HG02610 (cell line): ENCODE measurements around the gene PIGB.
"Not testable (repeated sequence)": the region's sequence is repeated elsewhere in the genome, so short reads cannot be mapped to it uniquely, and the experiment has no call there.

ENCODE experiments used
- ATAC-seq: cut with Tn5 transposase; IDR thresholded peaks from one replicate; pipeline ENCODE4 v1.9.1; 2021; ENCODE audit warnings: mild to moderate bottlenecking, moderate library complexity; ENCODE audit not compliant: unreplicated experiment

Gene PIGB

DNA sequence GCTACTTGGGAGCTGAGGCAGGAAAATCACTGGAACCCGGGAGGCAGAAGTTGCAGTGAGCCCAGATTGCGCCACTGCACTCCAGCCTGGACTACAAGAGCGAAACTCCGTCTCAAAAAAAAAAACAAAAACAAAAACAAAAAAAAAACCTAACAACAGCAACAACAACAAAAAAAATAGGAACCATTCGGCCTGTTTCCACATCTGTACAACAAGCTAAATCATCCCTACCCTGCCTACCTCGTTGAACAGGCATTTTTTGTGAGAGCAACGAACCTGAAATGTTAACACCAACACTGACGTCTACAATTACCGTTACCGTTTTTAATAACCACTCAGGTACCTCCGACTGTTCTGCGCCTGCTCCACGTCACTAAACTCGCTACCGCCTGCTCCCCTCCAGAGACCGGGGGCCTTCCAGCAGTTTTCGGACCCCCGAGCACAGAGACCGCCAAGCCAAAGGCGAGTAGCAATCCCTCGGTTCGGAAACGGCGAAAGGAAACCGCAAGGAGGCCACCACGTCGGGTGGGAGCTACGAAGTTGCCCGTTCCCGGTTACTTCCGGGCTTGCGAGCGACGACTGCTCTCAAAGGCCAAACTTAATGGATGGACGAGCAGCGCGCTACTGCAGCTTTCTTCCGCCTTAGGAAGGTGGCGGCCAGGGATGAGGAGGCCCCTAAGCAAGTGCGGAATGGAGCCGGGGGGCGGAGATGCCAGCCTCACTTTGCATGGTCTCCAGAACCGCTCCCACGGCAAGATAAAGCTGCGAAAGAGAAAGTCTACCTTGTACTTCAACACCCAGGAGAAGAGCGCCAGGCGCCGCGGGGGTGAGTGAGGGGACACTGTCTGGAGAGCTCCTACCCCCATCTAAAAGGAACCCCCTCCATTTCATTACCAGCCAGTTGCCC is at the start of gene PIGB, which contains the start of gene PIGBOS1:
PIGB (plus strand) TSS at position 635 of the 907 bp plus-strand sequence; CDS start at position 664, 29 bp downstream.
PIGBOS1 (minus strand) TSS at position 536 of the 907 bp plus-strand sequence. CDS start 1,331 bp downstream, outside the sequence.
- ATAC-seq, result peak; percentile 93

DNA sequence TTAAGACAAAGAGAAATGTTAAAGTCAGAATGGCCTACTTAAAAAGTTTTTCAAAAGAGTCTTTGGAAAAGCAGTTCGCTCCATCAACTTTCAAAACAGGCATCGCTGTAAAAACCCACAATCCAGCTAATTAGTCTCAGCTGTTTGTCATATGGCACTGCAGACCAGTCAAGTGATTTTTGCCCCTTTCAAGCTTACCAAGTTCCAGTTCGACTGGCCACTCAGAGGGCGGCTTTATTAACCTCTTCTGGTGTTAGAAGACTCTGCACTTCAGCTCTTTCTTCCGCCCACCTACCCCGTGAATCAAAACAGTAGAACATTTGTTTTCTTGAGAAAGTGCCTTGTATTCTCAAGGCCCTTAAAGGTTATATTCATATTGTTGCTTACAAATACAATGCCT is 48.7 kb upstream of the PIGB start:
- no peak for ATAC-seq

DNA sequence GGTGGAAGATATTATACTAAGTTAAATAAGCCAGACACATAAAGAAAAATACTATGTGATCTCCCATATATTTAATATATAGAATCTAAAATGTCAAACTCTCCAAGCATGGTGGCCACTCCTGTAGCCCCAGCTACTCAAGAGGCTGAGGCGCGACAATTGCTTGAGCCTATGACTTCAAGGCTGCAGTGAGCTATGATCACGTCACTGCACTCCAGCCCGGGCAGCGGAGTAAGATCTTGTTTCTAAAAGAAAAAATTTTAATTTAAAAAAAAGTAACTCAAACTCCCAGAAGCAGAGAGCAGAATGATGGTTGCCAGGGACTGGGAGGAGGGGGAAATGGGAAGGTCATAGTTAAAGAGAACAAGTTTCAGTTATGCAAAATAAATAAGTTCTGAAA is 42.7 kb upstream of the PIGB start:
- no peak for ATAC-seq

DNA sequence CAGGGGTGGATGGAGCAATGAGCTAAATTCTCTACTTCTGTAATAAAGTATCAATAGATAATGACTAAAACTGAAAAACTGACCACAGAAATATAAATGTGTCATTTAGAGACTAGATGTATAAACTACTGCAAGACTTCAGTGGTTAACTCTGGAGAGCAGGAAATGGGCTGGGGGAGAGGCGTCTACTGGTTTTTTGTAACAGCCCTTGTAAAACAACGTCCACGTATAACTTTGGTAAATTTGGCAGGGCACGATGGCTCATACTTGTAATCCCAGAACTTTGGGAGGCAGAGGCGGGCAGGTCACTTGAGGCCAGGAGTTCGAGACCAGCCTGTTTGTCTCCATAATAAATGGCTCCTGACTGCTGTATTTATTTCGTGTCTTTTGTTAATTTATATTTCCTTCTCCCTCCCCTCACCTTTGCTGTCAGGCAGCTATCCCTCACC is 41.9 kb upstream of the PIGB start:
- peak; percentile 48 for ATAC-seq

DNA sequence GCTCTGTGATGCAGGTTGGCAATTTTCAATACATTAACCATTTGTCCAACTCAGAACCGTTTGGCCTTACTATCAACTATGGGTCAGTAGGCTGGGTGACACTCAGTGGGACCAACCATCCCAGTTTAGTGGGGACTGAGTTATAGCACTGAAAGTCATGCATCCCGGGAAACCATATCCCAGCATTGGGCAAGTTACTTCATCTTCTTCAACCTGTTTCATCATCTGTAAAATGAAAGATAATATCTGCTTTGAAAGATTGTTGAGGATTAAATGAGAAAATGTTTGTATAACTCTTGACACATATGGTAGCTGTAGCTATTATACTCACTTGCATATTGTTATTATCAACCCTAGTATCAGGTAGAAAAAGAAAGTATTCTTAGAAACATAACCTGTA is 41.3 kb upstream of the PIGB start:
- ATAC-seq, result no peak

DNA sequence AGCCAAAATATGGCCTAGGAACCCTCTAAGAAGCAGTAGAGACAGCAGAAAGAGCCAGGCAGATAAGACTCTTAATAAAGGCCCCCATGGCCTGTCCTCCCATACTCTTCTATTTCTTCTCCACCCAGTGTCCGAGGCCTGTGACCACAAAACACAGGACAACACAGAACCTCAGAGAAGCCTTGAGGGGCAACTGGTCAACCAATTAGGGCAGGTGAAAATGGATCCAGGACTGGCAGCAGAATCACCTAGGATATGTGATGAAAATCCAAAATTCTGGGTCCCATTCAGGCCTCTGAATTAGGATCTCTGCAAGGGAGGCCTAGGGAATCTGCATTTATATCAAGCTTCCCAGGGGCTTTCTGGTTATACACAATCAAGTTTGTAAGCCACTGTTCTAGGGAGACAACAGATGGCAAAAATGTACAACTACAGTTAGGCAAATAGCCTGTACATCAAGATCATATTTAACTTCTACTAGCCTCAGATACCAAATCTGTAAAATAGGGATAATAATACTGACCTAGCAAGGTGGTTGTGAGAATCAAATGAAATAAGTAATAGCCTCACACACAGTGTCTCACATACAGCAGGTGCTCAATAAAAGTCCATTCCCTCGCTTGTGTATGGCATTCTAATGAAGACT is 39.8 kb upstream of the PIGB start:
- ATAC-seq, result no peak

DNA sequence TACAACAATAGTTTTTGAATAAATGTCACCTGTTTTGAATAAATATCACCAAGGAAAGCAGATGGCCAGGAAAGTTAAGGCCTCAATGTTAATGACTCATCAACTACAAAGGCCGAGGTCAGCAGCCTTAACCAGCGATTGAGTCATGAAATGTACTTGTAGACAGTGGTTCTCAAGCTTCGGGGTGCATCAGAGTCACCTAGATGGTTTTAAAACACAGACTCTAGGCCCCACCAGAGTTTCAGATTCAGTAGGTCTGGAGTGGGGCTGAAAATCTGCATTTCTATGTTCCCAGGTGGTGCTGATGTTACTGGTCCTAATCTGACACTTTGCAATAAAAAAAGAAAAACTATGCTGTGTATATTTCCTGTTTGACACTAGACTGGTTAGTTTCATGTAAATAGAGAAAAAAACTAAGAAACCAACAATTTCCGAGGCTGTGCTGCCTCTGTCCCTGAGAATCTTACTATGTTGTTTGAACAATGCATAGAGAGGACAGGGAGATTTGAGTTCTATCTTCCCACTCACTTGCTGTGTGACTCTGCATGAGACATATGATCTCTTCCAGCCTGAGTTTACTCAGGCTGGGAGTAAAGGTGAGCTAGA is 39.2 kb upstream of the PIGB start:
- peak; percentile 82 for ATAC-seq

DNA sequence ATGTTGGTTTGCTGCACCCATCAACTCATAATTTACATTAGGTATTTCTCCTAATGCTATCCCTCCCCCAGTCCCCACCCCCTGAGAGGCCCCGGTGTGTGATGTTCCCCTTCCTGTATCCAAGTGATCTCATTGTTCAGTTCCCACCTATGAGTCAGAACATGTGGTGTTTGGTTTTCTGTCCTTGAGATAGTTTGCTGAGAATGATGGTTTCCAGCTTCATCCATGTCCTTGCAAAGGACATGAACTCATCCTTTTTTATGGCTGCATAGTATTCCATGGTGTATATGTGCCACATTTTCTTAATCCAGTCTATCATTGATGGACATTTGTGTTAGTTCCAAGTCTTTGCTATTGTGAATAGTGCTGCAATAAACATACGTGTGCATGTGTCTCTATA is 38.4 kb upstream of the PIGB start:
- ATAC-seq, result not testable (repeated sequence)

DNA sequence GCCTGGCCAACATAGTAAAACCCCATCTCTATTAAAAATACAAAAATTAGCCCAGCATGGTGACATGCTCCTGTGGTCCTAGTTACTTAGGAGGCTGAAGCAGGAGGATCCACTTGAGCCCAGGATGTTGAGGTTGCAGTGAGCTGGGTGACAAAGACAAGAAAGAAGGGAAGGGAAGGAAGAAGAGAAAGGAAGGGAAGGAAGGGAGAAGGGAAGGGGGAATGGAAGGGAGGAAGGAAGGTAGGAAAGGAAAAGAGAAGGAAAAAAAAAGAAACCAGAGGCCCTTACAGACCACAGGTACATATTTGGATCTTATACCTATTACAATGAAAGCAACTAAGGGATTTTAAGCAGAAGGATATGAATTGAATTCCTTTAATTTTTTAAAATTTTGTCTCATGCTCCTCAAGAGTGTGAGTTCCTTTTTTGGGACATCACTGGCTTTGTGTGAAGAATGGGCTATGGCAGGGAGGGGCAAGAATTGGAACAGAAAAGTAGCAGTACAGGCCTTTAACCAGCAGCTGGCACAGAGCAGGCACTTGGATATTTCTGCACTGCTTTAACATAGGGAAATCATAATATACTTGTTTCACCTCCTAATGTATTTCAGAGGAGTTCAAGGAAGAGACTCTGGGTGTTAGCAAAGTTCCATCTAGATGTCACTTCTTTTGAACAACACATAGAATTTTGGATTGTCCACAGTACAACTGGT is 37.3 kb upstream of the PIGB start:
- ATAC-seq, result no peak

DNA sequence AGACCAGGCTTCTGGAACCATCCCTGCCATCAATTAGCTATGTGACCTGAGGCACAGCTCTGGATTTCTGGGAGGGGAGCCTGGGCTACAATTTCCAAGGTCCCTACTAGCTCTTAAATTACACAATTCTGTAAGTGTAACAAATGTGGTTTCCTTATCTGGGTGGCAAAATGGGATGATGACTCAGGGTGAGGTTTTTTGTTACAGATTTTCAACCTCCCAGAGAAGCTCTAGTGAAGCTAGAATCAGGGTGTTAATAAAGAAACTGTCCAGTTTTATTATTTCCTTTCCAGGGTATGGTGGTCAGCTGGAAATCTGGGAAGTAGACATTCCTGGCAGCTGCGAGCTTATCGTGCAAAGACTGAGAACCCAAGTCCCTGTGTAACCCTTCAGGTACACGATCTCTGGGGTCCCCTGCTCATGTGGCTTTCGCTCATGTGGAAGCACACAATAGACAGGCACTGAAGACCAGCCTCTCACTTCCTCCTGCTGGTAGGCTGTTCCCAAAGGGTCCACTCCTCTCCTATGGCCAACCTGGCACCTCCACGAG is 36.7 kb upstream of the PIGB start:
- no peak for ATAC-seq

DNA sequence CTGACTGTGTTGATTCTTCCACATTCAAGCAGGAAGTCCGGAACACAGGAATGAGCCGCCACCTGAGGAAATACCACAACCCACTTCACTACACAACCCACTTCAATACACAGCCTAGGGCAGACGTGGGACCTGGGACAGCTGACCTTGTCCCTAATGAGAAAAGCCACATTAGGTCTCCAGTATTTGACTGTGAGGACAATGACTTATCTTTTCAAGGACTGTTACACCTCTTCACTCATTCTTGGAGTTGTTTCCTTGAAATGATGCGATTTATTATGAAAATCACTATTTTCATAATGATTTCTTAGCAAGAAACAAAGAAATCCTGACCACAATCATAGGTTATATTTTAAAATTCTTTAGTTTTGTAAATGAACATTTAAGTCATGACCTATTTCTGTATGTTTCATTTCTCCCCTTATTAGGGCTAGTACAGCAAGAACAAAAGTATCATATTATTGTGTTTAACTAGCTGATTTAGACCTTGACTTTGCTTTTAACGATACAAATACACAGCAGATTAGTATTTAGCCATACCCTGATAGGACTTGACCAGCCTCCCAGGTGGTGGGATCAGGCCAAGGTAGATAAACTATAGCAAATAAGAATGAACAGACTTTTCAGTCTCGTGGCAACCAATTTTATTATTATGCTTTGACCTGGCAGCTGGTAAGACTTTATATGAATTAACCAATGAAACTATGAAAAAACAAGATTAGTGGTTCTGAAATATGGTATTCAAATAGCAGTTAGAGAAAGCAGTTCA is 35.5 kb upstream of the PIGB start:
- ATAC-seq, result no peak

DNA sequence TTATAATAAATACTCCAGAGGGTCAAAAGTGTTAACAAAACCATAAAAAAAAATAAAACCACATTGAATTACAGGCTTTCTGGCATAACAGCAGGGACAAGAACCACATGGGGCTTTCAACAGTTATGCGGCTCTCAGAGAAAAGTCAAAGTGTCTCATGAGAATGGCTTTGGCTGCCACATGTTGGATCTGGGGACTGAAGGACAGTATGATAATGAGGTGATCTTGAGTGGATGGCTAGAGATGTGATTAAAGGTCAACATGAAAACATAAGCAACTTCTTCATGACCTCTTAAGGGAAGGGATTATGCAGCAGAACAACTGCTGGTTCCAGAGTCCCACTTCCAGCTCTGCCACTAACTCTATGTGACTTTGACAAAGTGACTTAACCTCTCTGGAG is 34.6 kb upstream of the PIGB start:
- ATAC-seq, result no peak

DNA sequence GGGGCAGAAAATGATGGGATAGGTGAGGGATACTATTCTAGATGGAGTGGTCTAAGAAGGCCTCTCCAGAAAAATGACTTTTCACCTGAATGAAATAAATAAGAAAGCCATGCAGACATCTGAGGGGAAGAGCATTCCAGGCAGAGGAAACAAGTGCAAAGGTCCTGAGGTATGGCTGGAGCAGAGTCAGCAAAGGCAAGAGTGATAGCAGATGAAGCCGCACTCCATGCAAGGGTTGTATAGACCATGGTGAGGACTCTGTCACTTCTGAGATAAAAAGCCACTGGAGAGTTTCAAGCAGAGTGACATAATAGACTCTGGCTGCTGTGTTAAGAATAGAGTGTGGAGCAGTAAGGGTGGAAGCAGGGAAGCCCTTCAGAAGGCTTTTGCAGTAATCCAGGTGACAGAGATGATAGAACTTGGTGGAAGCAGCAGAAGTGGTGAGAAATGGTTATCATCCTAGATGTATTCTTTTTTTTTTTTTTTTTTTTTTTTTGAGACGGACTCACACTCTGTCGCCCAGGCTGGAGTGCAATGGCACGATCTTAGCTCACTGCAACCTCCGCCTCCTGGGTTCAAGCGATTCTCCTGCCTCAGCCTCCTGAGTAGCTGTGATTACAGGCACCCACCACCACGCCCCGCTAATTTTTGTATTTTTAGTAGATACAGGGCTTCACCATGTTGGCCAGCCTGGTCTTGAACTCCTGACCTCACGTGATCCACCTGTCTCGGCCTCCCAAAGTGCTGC is 32.4 kb upstream of the PIGB start:
- not testable (repeated sequence) for ATAC-seq

DNA sequence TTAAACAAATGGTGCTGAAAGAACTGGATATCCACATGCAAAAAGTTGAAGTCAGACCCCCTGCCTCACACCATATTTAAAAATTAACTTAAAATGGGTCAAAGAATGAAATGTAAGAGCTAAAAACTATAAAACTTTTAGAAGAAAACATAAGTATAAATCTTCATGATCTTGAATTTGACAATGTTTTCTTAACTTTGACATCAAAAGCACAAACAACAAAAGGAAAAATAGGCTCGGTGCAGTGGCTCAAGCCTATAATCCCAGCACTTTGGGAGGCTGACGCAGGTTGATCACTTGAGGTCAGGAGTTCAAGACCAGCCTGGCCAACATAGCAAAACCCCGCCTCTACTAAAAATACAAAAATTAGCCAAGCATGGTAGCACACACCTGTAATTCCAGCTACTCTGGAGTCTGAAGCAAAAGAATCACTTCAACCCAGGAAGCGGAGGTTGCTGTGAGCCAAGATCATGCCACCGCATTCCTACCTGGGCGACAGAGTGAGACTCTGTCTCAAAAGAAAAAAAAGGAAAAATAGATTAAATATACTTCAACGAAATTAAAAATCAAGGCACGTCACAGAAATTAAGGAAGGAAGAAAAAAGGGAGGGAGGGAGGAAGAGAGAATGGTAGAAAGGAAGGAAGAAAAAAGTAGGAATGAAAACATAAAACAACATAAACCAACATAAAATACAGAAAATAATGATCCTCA is 30.9 kb upstream of the PIGB start:
- ATAC-seq, result no peak

DNA sequence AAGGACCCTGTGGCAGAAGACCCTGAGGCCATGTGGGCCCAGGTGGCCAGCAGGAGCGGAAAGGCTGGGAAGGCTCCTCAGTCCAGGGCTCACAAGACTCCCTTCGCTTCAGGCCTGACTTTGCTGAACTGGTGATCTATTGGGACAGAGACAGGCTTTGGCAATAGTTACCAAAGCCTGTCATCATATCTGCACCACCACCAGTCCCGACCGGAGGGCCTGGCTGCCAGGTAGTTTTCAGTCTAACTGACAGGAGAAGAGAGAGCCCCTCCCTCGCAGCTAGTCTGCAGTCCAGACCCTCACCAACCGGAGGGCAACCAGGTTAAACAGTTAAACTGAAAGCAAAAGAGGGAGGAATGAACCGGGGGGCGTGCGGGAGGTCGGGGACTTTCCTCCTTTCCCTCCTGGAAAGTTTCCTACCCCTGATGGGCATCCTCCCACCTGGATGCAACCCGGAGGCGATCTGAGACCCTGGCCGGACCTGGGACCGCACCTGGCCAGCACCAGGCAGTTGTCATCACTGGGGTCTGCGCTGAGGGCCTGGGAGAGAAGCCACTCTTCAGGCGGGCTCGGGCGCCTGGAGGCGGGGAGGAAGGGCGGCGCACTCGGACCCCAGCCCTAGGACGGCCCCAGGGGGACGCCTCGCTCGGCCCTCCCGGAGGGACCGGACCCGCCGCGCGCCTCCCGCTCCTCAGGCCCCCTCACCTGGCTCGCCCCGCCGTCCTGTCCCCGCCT is 29.8 kb upstream of the PIGB start:
- ATAC-seq, result peak; percentile 33

DNA sequence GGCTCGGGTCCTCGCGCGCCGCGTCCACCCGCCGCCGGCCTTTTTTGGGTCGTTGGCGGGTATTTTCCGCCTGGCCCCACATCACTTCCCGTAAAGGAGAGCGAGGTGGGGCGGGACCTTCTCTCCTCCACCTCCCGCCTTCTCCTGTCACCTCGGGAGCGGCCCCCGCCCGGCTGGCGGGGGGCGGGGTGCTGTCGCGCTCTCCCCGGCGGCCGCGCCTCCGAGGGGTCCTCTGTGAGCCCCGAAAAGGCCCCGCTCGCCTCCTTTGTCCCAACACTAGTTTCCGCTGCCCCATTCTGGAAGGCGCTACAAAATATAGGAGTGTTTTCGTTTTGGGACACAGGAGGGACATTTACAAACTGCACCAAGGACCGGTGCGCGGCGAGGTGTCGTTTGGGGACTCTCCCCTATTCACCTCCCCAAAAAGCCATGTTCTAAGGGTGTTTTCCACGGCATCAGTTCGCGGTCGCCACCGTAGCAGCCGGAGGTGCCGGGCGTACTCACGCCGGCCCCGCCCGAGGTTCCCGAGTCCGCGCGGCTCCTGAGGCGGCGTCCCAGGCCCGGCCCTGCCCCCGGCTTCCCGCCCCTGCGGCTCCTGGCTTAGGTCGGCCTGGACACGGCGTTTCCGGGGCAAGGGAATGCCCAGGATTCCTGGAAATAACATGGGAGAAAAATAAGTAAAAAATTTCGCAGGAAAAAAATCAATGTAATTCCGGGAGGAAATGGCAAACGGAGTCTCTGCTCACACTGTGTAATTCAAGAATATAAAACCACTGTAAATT is 29.1 kb upstream of the PIGB start, which contains the start of gene RAB27A:
RAB27A (minus strand) TSS at position 68 of the 782 bp plus-strand sequence. CDS start 54,879 bp downstream, outside the sequence.
- ATAC-seq, result peak; percentile 79

DNA sequence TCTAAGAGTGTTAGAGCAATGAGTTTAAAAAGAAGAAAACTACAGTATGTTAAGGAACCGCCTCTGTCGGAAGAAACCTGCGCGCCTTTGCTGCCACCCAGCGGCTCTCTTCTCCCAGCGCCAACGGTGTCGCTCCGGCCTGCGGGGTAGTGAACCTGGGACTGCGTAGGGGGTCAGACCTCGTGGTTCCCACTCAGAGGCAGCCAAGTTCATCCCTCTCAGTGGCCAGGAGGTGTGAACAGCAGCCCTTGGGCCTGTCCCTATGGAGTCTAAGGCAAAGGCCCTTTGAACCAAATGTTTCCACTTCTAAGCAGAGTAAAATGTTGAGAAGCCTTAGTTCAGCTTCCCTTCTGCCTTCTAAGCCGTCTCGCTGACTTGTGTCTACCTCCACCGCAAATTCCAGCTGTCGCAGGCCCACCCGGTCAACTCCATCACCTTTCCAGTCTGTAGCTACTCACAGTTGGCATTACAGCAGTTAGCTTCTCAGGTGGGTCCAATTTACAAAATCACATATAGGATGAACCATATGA is 28.4 kb upstream of the PIGB start:
- peak; percentile 73 for ATAC-seq
